GM06990 (cell line): Measurements from ENCODE around the gene SERINC3.

Source experiments
- DNase-seq: peaks from one replicate; pipeline ENCODE4 v3.0.0-alpha.2; 2011; ENCODE audit not compliant: insufficient read length; ENCODE audit errors: extremely low read depth
- H3K27me3 ChIP-seq: replicated peaks from 2 replicates; pipeline ENCODE4 v1.6.0; 2011; ENCODE audit warnings: low read length; ENCODE audit not compliant: control insufficient read depth, insufficient read depth
- H3K36me3 ChIP-seq: 2 replicates; pipeline ENCODE4 v1.5.1; 2011; ENCODE audit warnings: low read length; ENCODE audit not compliant: control insufficient read depth, insufficient read depth
- H3K4me3 ChIP-seq: replicated peaks from 2 replicates; pipeline ENCODE4 v1.5.1; 2011; ENCODE audit warnings: low read depth, mild to moderate bottlenecking, control low read depth, low read length
- CTCF ChIP-seq: IDR thresholded peaks from 2 replicates; pipeline ENCODE4 v1.5.1; 2011; ENCODE audit warnings: low read length, control low read depth, mild to moderate bottlenecking, inconsistent platforms; ENCODE audit not compliant: insufficient read depth, poor library complexity, severe bottlenecking

SERINC3 gene

GRCh38 chr20:44541992-44542391, 20.1 kb upstream of the SERINC3 start:
- no peak for TF ChIP-seq CTCF
- Histone ChIP-seq H3K27me3 (no peaks in the 10 kb centered on the region), H3K4me3 (no peak overlapping the region)

GRCh38 chr20:44540834-44541233, 19.0 kb upstream of the SERINC3 start:
- no peak overlapping the region for H3K4me3 ChIP-seq
- no peak for TF ChIP-seq CTCF
- DNase-seq, result no peak
- no peaks in the 10 kb centered on the region for H3K36me3 ChIP-seq
- no peaks in the 10 kb centered on the region for H3K27me3 ChIP-seq

More at GRCh38 chr20:44541992-44542391, 20.1 kb upstream of the SERINC3 start:
- DNase-seq, result no peak
- no peaks in the 10 kb centered on the region for H3K36me3 ChIP-seq

DNA sequence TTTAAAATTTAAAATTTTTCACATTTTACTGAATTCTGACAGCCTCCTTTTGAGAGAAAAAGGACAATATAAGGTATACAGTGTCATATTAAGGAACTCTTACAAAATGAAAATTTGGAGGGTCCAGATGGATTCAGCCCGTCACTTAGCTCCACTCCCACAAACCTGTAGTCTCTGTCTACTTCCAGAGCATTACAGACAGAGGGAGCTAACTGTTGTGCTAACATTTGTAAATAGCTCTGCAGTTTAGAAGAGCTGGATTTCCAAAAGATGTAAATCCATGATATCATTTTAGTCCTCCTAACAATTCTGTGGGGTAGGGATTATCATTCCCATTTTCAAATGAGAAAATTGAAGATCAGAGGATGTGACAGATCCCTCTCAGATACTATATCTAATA, 16.1 kb upstream of the SERINC3 start:
- Histone ChIP-seq H3K4me3 (no peak overlapping the region), H3K27me3 (no peaks in the 10 kb centered on the region), H3K36me3 (no peaks in the 10 kb centered on the region)
- TF ChIP-seq CTCF, result no peak
- no peak for DNase-seq

- H3K36me3 ChIP-seq, result no peaks in the 10 kb centered on the region
- TF ChIP-seq CTCF, result no peak
- H3K27me3 ChIP-seq, result no peaks in the 10 kb centered on the region; the same call in 1 of the 2 replicates
- H3K4me3 ChIP-seq, result no peak overlapping the region
- DNase-seq, result no peak
These were observed 14.3 kb upstream of the SERINC3 start for GRCh38 chr20:44536175-44536574.

DNA sequence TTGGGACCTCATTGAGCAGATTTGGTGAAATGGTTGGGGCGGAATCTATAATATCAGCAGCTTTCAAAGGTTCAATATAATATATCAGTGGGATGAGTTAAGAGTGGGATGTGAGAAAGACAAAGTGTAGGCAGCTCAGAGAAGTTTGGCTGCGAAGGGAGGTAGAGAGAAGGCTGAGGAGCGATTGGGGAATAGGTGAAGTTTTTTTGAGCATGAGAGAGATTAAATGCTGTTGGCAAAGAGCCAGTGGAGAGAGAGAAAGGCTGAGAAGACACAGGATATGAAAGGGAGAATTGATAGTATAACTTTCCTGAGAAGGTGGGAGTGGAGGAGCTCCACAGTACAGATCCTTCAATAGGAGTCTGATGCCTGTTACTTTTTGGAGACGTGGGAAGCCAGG, 12.1 kb upstream of the SERINC3 start:
- no peak overlapping the region for H3K4me3 ChIP-seq
- H3K36me3 ChIP-seq, result no peaks in the 10 kb centered on the region
- H3K27me3 ChIP-seq, result no peaks in the 10 kb centered on the region; the same call in 1 of the 2 replicates
- DNase-seq, result no peak
- TF ChIP-seq CTCF, result no peak

DNA sequence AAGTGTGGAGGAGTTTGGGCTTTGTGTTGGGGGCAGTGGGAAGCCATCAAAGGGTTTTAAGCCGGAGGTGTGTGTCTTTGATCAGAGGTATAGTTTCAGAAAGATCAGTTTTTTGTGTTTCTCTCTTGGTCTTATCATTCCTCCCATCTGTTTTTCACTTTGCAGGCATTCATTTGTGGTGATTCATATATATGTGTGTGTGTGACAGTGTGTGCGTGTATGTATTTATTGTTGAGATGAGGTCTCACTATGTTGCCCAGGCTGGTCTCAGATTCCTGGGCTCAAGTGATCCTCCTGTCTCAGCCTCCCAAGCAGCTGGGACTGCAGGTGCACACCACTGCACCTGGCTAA, 11.1 kb upstream of the SERINC3 start:
- no peaks in the 10 kb centered on the region; the same call in 1 of the 2 replicates for H3K27me3 ChIP-seq
- H3K4me3 ChIP-seq, result no peak overlapping the region
- no peak for TF ChIP-seq CTCF
- H3K36me3 ChIP-seq, result no peaks in the 10 kb centered on the region
- DNase-seq, result no peak
